ENCODE results near the gene KCNAB2.

KCNAB2 gene

GRCh38 chr1:6108937-6109614 is 63.4 kb downstream of the KCNAB2 start:
- in situ Hi-C loops (cut with MboI; ENCODE audit: low pct_unique_long_range_greater_than_20kb, low sequenced_read_pairs, unreplicated experiment) = no loop called here
- TF ChIP-seq CTCF (IDR thresholded peaks at IDR 0.05; ENCODE audit: extremely low read depth, insufficient read depth, missing control alignments) = peak; percentile 62
- DNase-seq (ENCODE audit: low spot score) = peak; percentile 85

GRCh38 chr1:6109688-6110087 is 64.0 kb downstream of the KCNAB2 start:
- DNase-seq (ENCODE audit: low spot score) = no peak
- in situ Hi-C loops (cut with MboI; ENCODE audit: low pct_unique_long_range_greater_than_20kb, low sequenced_read_pairs, unreplicated experiment) = no loop called here
- TF ChIP-seq CTCF (IDR thresholded peaks at IDR 0.05; ENCODE audit: extremely low read depth, insufficient read depth, missing control alignments) = no peak

GRCh38 chr1:6110326-6110725 is 64.6 kb downstream of the KCNAB2 start:
- TF ChIP-seq CTCF (IDR thresholded peaks at IDR 0.05; ENCODE audit: extremely low read depth, insufficient read depth, missing control alignments) = no peak
- DNase-seq (ENCODE audit: low spot score) = no peak
- in situ Hi-C loops (cut with MboI; ENCODE audit: low pct_unique_long_range_greater_than_20kb, low sequenced_read_pairs, unreplicated experiment) = no loop called here

GRCh38 chr1:6111571-6111970 is 65.9 kb downstream of the KCNAB2 start:
- no peak for DNase-seq (ENCODE audit: low spot score)
- in situ Hi-C loops (cut with MboI; ENCODE audit: low pct_unique_long_range_greater_than_20kb, low sequenced_read_pairs, unreplicated experiment) = no loop called here
- no peak for TF ChIP-seq CTCF (IDR thresholded peaks at IDR 0.05; ENCODE audit: extremely low read depth, insufficient read depth, missing control alignments)

GRCh38 chr1:6111991-6112689 is 66.5 kb downstream of the KCNAB2 start:
- TF ChIP-seq CTCF (IDR thresholded peaks at IDR 0.05; ENCODE audit: extremely low read depth, insufficient read depth, missing control alignments) = no peak
- in situ Hi-C loops (cut with MboI; ENCODE audit: low pct_unique_long_range_greater_than_20kb, low sequenced_read_pairs, unreplicated experiment) = no loop called here
- no peak for DNase-seq (ENCODE audit: low spot score)

- no peak for TF ChIP-seq CTCF (IDR thresholded peaks at IDR 0.05; ENCODE audit: extremely low read depth, insufficient read depth, missing control alignments)
- in situ Hi-C loops (cut with MboI; ENCODE audit: low pct_unique_long_range_greater_than_20kb, low sequenced_read_pairs, unreplicated experiment) = no loop called here
- DNase-seq (ENCODE audit: low spot score) = no peak
Observed at GRCh38 chr1:6112690-6113005, 67.0 kb downstream of the KCNAB2 start.
